NT2/D1 (cell line): ENCODE measurements around the gene SNAP29.

Experiments used
- DNase-seq: peaks from one replicate; pipeline ENCODE4 v3.0.0-alpha.2; 2011; ENCODE audit warnings: low read depth, low spot score
- H3K27me3 ChIP-seq: 2 replicates; pipeline ENCODE4 v1.6.0; 2011; ENCODE audit warnings: mild to moderate bottlenecking; ENCODE audit not compliant: insufficient read length, insufficient read depth
- H3K36me3 ChIP-seq: 2 replicates; pipeline ENCODE4 v1.6.1; 2011; ENCODE audit warnings: mild to moderate bottlenecking, low read length, mixed read lengths; ENCODE audit not compliant: insufficient read depth, insufficient read length
- H3K4me1 ChIP-seq: 2 replicates; pipeline ENCODE4 v1.5.1; 2011; ENCODE audit not compliant: insufficient read depth, insufficient read length
- H3K4me3 ChIP-seq: 2 replicates; pipeline ENCODE4 v1.5.1; 2011; ENCODE audit warnings: low read depth; ENCODE audit not compliant: insufficient read length
- H3K9ac ChIP-seq: 2 replicates; pipeline ENCODE4 v1.6.0; 2011; ENCODE audit warnings: low read depth; ENCODE audit not compliant: insufficient read length
- H3K9me3 ChIP-seq: 2 replicates; pipeline ENCODE4 v1.5.1; 2011; ENCODE audit warnings: mild to moderate bottlenecking, low read length; ENCODE audit not compliant: insufficient read depth
- SUZ12 ChIP-seq: IDR thresholded peaks from 2 replicates; pipeline ENCODE4 v1.6.1; 2011; ENCODE audit not compliant: insufficient read length, insufficient read depth; ENCODE audit errors: extremely low read depth
- YY1 ChIP-seq: IDR thresholded peaks from 2 replicates; pipeline ENCODE4 v1.6.1; 2011; ENCODE audit not compliant: insufficient read length, insufficient read depth
- ZNF274 ChIP-seq: IDR thresholded peaks from 2 replicates; pipeline ENCODE4 v1.6.1; 2011; ENCODE audit warnings: mild to moderate bottlenecking, low read depth, low read length

SNAP29 gene

DNA sequence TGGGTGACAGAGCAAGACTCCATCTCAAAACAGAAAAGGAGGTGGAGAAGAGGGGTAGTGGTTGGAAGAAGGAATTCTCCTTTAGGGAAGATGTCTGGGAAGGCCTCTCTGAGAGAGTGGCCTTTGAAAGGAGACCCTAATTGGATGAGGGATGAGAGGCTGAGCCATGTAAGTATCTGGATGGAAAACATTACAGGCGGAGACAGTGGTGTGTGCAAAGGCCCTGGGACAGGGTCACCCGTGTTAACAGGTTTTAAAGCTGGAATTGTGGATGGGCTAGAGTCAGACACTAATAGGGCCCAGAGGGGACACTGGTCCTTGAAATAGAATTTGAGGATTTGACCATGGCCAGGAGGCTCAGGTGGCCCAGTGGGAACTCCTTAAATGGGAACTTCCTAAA is 10.4 kb downstream of the SNAP29 start:
- H3K27me3 ChIP-seq, result no peaks in the 10 kb centered on the region
- no peak for DNase-seq
- TF ChIP-seq ZNF274, result no peak
- H3K9ac ChIP-seq, result no peak overlapping the region
- peaks cover 34% of the 10 kb centered on the region for H3K36me3 ChIP-seq
- no peaks in the 10 kb centered on the region for H3K4me1 ChIP-seq
- no peaks in the 10 kb centered on the region for H3K9me3 ChIP-seq
- no peak overlapping the region for H3K4me3 ChIP-seq

DNA sequence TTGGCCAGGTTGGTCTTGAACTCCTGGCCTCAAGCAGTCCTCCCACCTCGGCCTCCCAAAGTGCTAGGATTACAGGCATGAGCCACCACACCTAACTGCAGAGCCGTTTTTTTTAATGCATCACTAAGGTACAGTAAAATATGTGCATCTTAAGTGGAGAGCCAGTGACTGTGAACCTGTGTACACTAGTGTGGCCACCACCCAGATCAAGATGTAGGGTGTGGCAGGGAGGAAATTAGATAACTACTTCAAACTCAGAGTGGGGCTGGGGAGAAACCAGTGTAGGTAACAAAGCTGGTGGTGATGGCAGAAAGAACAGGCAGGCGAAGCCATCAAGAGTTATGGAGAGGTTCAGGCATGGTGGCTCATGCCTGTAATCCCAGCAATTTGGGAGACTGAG is 14.4 kb downstream of the SNAP29 start:
- Histone ChIP-seq H3K4me1 (no peaks in the 10 kb centered on the region), H3K36me3 (peaks cover 25% of the 10 kb centered on the region), H3K9me3 (no peaks in the 10 kb centered on the region), H3K27me3 (no peaks in the 10 kb centered on the region), H3K9ac (no peak overlapping the region), H3K4me3 (no peak overlapping the region)
- TF ChIP-seq YY1, result no peak
- TF ChIP-seq SUZ12, result no peak
- TF ChIP-seq ZNF274, result no peak
- DNase-seq, result no peak

- no peaks in the 10 kb centered on the region for H3K4me1 ChIP-seq
Observed at GRCh38 chr22:20875296-20875695, 16.5 kb downstream of the SNAP29 start.

GRCh38 chr22:20877715-20878114 is 18.9 kb downstream of the SNAP29 start:
- H3K4me1 ChIP-seq, result no peaks in the 10 kb centered on the region
- peaks cover 29% of the 10 kb centered on the region for H3K36me3 ChIP-seq
- no peak overlapping the region for H3K9ac ChIP-seq
- TF ChIP-seq SUZ12 (no peak), ZNF274 (no peak), YY1 (no peak)
- no peaks in the 10 kb centered on the region for H3K27me3 ChIP-seq
- no peak for DNase-seq
- H3K4me3 ChIP-seq, result no peak overlapping the region
- no peaks in the 10 kb centered on the region for H3K9me3 ChIP-seq

More at GRCh38 chr22:20875296-20875695, 16.5 kb downstream of the SNAP29 start:
- Histone ChIP-seq H3K27me3 (no peaks in the 10 kb centered on the region), H3K36me3 (peaks cover 22% of the 10 kb centered on the region), H3K4me3 (no peak overlapping the region), H3K9me3 (no peaks in the 10 kb centered on the region), H3K9ac (no peak overlapping the region)
- DNase-seq, result no peak
- TF ChIP-seq ZNF274, result no peak
- no peak for TF ChIP-seq YY1
- TF ChIP-seq SUZ12, result no peak

DNA sequence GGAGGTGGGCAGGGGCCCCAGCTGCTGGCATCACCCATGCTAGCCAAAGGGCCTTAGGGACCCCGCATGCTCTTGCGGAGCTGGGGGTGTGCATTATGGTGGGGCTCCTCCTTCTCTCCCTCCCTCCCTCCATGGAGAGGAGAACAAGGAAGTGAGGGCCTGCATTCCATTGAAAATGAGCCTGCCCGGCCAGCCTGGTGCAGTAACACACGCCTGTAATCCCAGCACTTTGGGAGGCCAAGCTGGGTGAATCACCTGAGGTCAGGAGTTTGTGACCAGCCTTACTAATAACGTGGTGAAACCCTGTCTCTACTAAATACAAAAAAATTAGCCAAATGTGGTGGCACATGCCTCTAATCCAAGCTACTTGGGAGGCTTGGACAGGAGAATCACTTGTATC is 22.4 kb downstream of the SNAP29 start:
- Histone ChIP-seq H3K4me1 (no peaks in the 10 kb centered on the region), H3K4me3 (no peak overlapping the region), H3K9ac (no peak overlapping the region), H3K9me3 (no peaks in the 10 kb centered on the region), H3K27me3 (no peaks in the 10 kb centered on the region), H3K36me3 (peaks cover 30% of the 10 kb centered on the region)
- TF ChIP-seq YY1 (no peak), ZNF274 (no peak), SUZ12 (no peak)
- DNase-seq, result no peak

DNA sequence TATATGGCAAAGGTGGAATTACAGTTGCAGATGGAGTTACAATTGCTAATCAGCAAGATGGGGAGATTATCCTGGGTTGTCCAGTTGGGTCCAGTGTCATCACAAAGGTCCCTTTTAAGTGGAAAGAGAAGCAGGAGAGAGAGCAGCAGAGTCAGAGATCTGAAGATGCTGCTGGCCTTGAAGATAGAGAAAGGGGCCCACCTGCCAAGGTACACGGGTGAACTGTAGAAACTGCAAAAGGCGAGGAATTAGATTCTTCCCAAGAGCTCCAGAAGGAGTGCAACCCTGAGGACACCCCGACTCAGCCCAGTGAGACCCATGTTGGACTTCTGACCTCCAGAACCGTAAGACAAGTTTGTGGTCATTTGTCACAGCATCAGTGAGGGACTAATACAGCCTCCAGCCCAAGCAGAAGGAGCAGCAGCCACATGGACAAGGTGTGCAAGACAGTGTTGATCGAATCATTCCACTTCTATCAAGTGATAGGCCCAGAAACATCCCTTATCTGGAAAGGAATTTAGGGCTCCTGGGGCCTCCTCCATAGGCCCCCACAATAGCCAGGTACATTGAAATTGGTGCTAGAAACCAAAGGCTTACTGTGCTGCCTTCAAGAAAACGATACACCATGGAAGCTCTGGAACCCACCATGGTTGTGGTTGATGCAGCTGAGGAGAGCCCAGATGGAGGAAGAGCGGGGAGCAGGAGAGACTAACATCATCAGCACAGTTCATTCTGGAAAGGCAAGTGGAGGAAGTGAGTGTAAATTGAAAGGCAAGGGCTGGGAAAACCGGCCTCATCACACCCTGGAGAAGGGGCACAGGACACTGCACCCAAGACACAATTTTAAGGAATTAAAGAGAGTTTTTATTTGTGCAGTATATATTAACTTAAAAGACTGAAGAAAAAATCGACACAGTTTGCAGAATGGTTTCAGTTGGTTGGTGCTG is 23.3 kb downstream of the SNAP29 start:
- no peaks in the 10 kb centered on the region for H3K4me1 ChIP-seq
- H3K4me3 ChIP-seq, result no peak overlapping the region
- TF ChIP-seq YY1 (no peak), ZNF274 (no peak), SUZ12 (no peak)
- no peak for DNase-seq
- H3K9me3 ChIP-seq, result no peaks in the 10 kb centered on the region
- no peak overlapping the region for H3K9ac ChIP-seq
- H3K36me3 ChIP-seq, result peaks cover 27% of the 10 kb centered on the region
- H3K27me3 ChIP-seq, result no peaks in the 10 kb centered on the region

DNA sequence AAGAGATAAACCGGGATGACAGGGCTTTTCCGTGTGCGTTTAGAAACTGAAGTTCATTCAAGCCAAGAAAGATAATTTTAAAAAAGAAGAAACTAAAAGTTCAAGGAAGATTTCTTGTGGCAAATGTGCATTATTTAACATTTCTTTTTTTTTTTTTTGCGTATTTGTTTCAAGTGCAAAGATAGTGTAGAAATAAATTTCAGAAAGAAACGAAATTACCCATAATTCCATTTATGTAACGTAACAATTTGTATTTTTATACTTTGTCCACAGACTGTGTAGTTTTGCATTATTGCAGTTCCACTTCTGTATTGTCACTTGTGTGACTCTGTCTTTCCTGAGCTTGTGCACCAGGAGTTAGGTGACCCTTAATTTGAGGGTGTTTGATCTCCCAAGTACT is 24.0 kb downstream of the SNAP29 start:
- no peak for TF ChIP-seq SUZ12
- TF ChIP-seq ZNF274, result no peak
- no peak for TF ChIP-seq YY1
- Histone ChIP-seq H3K27me3 (no peaks in the 10 kb centered on the region), H3K9ac (no peak overlapping the region), H3K9me3 (no peaks in the 10 kb centered on the region), H3K4me3 (no peak overlapping the region), H3K36me3 (peaks cover 34% of the 10 kb centered on the region), H3K4me1 (no peaks in the 10 kb centered on the region)
- no peak for DNase-seq
